H1 (cell line): Measurements from ENCODE around the gene EML4.

Experiments used
- ATF2 ChIP-seq: IDR thresholded peaks from 2 replicates; pipeline ENCODE4 v1.6.1; 2012; ENCODE audit warnings: low read length, inconsistent platforms
- CEBPB ChIP-seq: IDR thresholded peaks from 2 replicates; pipeline ENCODE4 v1.6.1; 2012; ENCODE audit warnings: low read depth, low read length
- EZH2 ChIP-seq: fragments of 200-600 bp; sonication (generic); IDR thresholded peaks from 2 replicates; pipeline ENCODE4 v1.7.1; 2012; ENCODE audit warnings: low read depth, mild to moderate bottlenecking, moderate library complexity, low read length, inconsistent platforms; ENCODE audit not compliant: severe bottlenecking
- MAFK ChIP-seq: IDR thresholded peaks from 2 replicates; pipeline ENCODE4 v1.6.1; 2012; ENCODE audit warnings: low read depth, mild to moderate bottlenecking, improper control_type of control experiment, low read length
- POLR2A ChIP-seq, 2 experiments: IDR thresholded peaks; 1 replicate in 1 of 2; 2 replicates in 1 of 2; pipeline ENCODE4 v1.6.1; 2011; ENCODE audit warnings: low read depth in 2 of 2, low read length in 2 of 2, mild to moderate bottlenecking in 2 of 2; ENCODE audit errors: control extremely low read depth in 1 of 2
- RAD21 ChIP-seq, 2 experiments: IDR thresholded peaks in 1 of 2; conservative IDR thresholded peaks in 1 of 2; 2 replicates each; pipeline ENCODE4 v1.6.1; 2011; ENCODE audit warnings: low read depth in 2 of 2, low read length in 2 of 2, improper control_type of control experiment in 1 of 2, inconsistent platforms in 1 of 2, mild to moderate bottlenecking in 1 of 2, moderate library complexity in 1 of 2
- SP1 ChIP-seq: IDR thresholded peaks from 2 replicates; pipeline ENCODE4 v1.6.1; 2011; ENCODE audit warnings: low read depth, low read length
- TF ChIP-seq, protein P1 (sequence below), 3 experiments: IDR thresholded peaks; 1 replicate in 2 of 3; 2 replicates in 1 of 3; pipeline versions ENCODE4 v1.5.1 to v1.6.1; 2011; ENCODE audit warnings: low read length in 3 of 3, mild to moderate bottlenecking in 3 of 3, inconsistent platforms in 2 of 3, low read depth in 1 of 3, moderate library complexity in 1 of 3; ENCODE audit not compliant: insufficient read depth in 1 of 3; ENCODE audit errors: control extremely low read depth in 1 of 3
- TF ChIP-seq, protein P2 (sequence below): IDR thresholded peaks from 2 replicates; pipeline ENCODE4 v1.6.1; 2012; ENCODE audit warnings: inconsistent platforms

- TF ChIP-seq, protein P1, sequence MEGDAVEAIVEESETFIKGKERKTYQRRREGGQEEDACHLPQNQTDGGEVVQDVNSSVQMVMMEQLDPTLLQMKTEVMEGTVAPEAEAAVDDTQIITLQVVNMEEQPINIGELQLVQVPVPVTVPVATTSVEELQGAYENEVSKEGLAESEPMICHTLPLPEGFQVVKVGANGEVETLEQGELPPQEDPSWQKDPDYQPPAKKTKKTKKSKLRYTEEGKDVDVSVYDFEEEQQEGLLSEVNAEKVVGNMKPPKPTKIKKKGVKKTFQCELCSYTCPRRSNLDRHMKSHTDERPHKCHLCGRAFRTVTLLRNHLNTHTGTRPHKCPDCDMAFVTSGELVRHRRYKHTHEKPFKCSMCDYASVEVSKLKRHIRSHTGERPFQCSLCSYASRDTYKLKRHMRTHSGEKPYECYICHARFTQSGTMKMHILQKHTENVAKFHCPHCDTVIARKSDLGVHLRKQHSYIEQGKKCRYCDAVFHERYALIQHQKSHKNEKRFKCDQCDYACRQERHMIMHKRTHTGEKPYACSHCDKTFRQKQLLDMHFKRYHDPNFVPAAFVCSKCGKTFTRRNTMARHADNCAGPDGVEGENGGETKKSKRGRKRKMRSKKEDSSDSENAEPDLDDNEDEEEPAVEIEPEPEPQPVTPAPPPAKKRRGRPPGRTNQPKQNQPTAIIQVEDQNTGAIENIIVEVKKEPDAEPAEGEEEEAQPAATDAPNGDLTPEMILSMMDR (IDR thresholded peaks at IDR 0.05; ENCODE audit: control extremely low read depth in 1 of 3, insufficient read depth in 1 of 3, low read depth in 1 of 3, low read length in 3 of 3), result no peak
- TF ChIP-seq MAFK, result no peak
- TF ChIP-seq, protein P2, sequence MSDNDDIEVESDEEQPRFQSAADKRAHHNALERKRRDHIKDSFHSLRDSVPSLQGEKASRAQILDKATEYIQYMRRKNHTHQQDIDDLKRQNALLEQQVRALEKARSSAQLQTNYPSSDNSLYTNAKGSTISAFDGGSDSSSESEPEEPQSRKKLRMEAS, result no peak
- TF ChIP-seq ATF2, result no peak
- no peak for TF ChIP-seq POLR2A (IDR thresholded peaks at IDR 0.05; ENCODE audit: control extremely low read depth in 1 of 2, low read depth in 2 of 2, low read length in 2 of 2)
- no peak for TF ChIP-seq CEBPB
- TF ChIP-seq EZH2, result no peak
- TF ChIP-seq RAD21 (IDR thresholded peaks at IDR 0.05 in 1 of 2, conservative IDR thresholded peaks at IDR 0.05 in 1 of 2; ENCODE audit: low read depth in 2 of 2, low read length in 2 of 2), result no peak
- TF ChIP-seq SP1, result no peak
Measured at GRCh38 chr2:42191285-42192009, 22.3 kb downstream of the EML4 start.
